OCI-LY7 (cell line): ENCODE measurements around the gene CDCA4. TPM values are rescaled to one million over a fixed set of nuclear protein-coding genes. Genes with fewer than 3 reads are reported as not detected.

Source experiments
- BruUV-seq: library from RNA; stranded (reverse); fragments of 400-500 nt; replicated peaks from 2 replicates; lab custom pipeline; 2021; lab: Mats Ljungman, UMichigan
- CTCF ChIA-PET: fragments of 300-600 bp; sonication (Branson Sonifier 250); formaldehyde crosslinking; loops from one replicate; lab custom pipeline; 2022; ENCODE audit warnings: antibody characterized with exemption; ENCODE audit not compliant: unreplicated experiment; lab: Charles Lee
- POLR2A ChIA-PET: fragments of 300-600 bp; sonication (Branson Sonifier 250); formaldehyde crosslinking; loops from one replicate; lab custom pipeline; 2022; ENCODE audit warnings: antibody characterized with exemption; lab: Charles Lee
- DNase-seq: peaks from one replicate; pipeline ENCODE4 v3.0.0-alpha.2; 2015; ENCODE audit warnings: low spot score
- H2AFZ ChIP-seq: fragments of 200-600 bp; sonication (generic), shearing (Covaris generic); 2 replicates; pipeline ENCODE4 v1.6.1; 2014; ENCODE audit warnings: mild to moderate bottlenecking, antibody characterized with exemption, low read length, moderate library complexity
- H3K27ac ChIP-seq: fragments of 200-600 bp; sonication (generic); 2 replicates; pipeline ENCODE4 v1.5.1; 2014; ENCODE audit warnings: mixed run types, low read depth, mild to moderate bottlenecking, moderate library complexity, low read length, inconsistent platforms; ENCODE audit not compliant: poor library complexity, severe bottlenecking
- H3K36me3 ChIP-seq: fragments of 200-600 bp; sonication (generic); 2 replicates; pipeline ENCODE4 v1.6.1; 2014; ENCODE audit warnings: mild to moderate bottlenecking, antibody characterized with exemption, low read length, moderate library complexity, mixed read lengths; ENCODE audit not compliant: insufficient read depth
- H3K4me1 ChIP-seq: fragments of 200-600 bp; sonication (generic); 2 replicates; pipeline ENCODE4 v1.5.1; 2014; ENCODE audit warnings: mild to moderate bottlenecking, low read length; ENCODE audit not compliant: insufficient read depth, poor library complexity, severe bottlenecking
- H3K4me2 ChIP-seq: fragments of 200-600 bp; sonication (generic); 2 replicates; pipeline ENCODE4 v1.6.1; 2014; ENCODE audit warnings: mild to moderate bottlenecking, low read length
- H3K4me3 ChIP-seq: fragments of 200-600 bp; sonication (generic); 2 replicates; pipeline ENCODE4 v1.5.1; 2014; ENCODE audit warnings: mild to moderate bottlenecking, low read depth, low read length; ENCODE audit not compliant: poor library complexity, severe bottlenecking
- H3K79me2 ChIP-seq: fragments of 200-600 bp; sonication (generic); 2 replicates; pipeline ENCODE4 v1.6.1; 2016; ENCODE audit warnings: low read depth, mild to moderate bottlenecking, low read length, moderate library complexity, mixed read lengths; ENCODE audit not compliant: insufficient read depth
- H3K9me2 ChIP-seq: fragments of 200-600 bp; sonication (generic); 2 replicates; pipeline ENCODE4 v1.6.1; 2016; ENCODE audit warnings: mild to moderate bottlenecking, low read length, mixed read lengths; ENCODE audit not compliant: insufficient read depth
- H3K9me3 ChIP-seq: fragments of 200-600 bp; sonication (generic); 2 replicates; pipeline ENCODE4 v1.6.1; 2014; ENCODE audit warnings: mild to moderate bottlenecking, mixed run types, low read length, mixed read lengths
- H4K20me1 ChIP-seq: fragments of 200-600 bp; sonication (generic); 2 replicates; pipeline ENCODE4 v1.6.1; 2014; ENCODE audit warnings: mild to moderate bottlenecking, antibody characterized with exemption, low read length, moderate library complexity, mixed read lengths; ENCODE audit not compliant: insufficient read depth
- CTCF ChIP-seq: fragments of 200-600 bp; sonication (generic); conservative IDR thresholded peaks from 2 replicates; pipeline ENCODE4 v1.5.1; 2014; ENCODE audit warnings: mild to moderate bottlenecking, antibody characterized with exemption, low read length, moderate library complexity, mixed read lengths
- EZH2phosphoT487 ChIP-seq: fragments of 200-600 bp; sonication (generic); IDR thresholded peaks from 2 replicates; pipeline ENCODE4 v1.6.1; 2018; ENCODE audit warnings: low read depth, borderline replicate concordance, mild to moderate bottlenecking, mixed run types, antibody characterized with exemption, low read length, moderate library complexity, mixed read lengths
- intact Hi-C: fragments of 100-400 bp; cut with micrococcal nuclease; formaldehyde crosslinking; loops from one replicate; pipeline ENCODE4 v1.10.0; 2022; ENCODE audit not compliant: unreplicated experiment
- total RNA-seq, 2 experiments: library from RNA; depleted of rRNA in 1 of 2; stranded (reverse); fragments of >200 nt in 1 of 2; shearing (Covaris generic) in 1 of 2; gene quantifications; 2 replicates each; pipeline ENCODE4 v1.2.3, GENCODE V29; 2014 to 2022

CDCA4 gene
- total RNA-seq, 2 experiments from 2014 or later, result 74.0 to 109 TPM

GRCh38 chr14:105023144-105023543, 2.3 kb upstream of the CDCA4 start:
- H3K4me3 ChIP-seq, result no peak overlapping the region
- POLR2A ChIA-PET, result no interaction called here
- TF ChIP-seq CTCF (no peak), EZH2phosphoT487 (no peak)

GRCh38 chr14:105022276-105022670, 1.4 kb upstream of the CDCA4 start:
- no peak for DNase-seq
- intact Hi-C loops, result loop anchor here (10.0 kb wide), 1 partner anchor 267 kb away; the partner anchor contains the start of gene SIVA1
- Histone ChIP-seq H3K9me3 (no peaks in the 10 kb centered on the region), H3K27ac (peak overlapping the region; percentile 79), H3K4me2 (peak overlapping the region; percentile 93), H3K4me3 (peak overlapping the region; percentile 85), H2AFZ (peak overlapping the region; percentile 90; the same call in 1 of the 2 replicates), H3K9me2 (no peaks in the 10 kb centered on the region), H3K79me2 (peaks cover 50% of the 10 kb centered on the region), H3K36me3 (peaks cover 34% of the 10 kb centered on the region), H4K20me1 (peaks cover 26% of the 10 kb centered on the region), H3K4me1 (peaks cover 48% of the 10 kb centered on the region)
- CTCF ChIA-PET, result no interaction called here
- TF ChIP-seq EZH2phosphoT487 (no peak), CTCF (no peak)
- POLR2A ChIA-PET, result no interaction called here
- BruUV-seq, result no TSS peak

More at GRCh38 chr14:105023144-105023543, 2.3 kb upstream of the CDCA4 start:
- CTCF ChIA-PET, result no interaction called here
- H2AFZ ChIP-seq, result no peak overlapping the region
- intact Hi-C loops, result loop anchor here (10.0 kb wide), 1 partner anchor 268 kb away; the partner anchor contains the start of gene SIVA1
- no peak overlapping the region for H3K4me2 ChIP-seq
- H3K9me3 ChIP-seq, result no peaks in the 10 kb centered on the region
- H3K27ac ChIP-seq, result no peak overlapping the region
- peaks cover 45% of the 10 kb centered on the region for H3K4me1 ChIP-seq
- no TSS peak for BruUV-seq
- DNase-seq, result no peak
- H3K9me2 ChIP-seq, result no peaks in the 10 kb centered on the region
- peaks cover 26% of the 10 kb centered on the region for H3K36me3 ChIP-seq
- peaks cover 42% of the 10 kb centered on the region for H3K79me2 ChIP-seq
- H4K20me1 ChIP-seq, result peaks cover 20% of the 10 kb centered on the region

GRCh38 chr14:105021656-105022275, 883 bp upstream of the CDCA4 start:
- Histone ChIP-seq H3K79me2 (peaks cover 55% of the 10 kb centered on the region), H3K27ac (peak overlapping the region; percentile 79), H3K4me1 (peaks cover 48% of the 10 kb centered on the region), H3K9me3 (no peaks in the 10 kb centered on the region), H3K36me3 (peaks cover 39% of the 10 kb centered on the region), H4K20me1 (peaks cover 28% of the 10 kb centered on the region), H2AFZ (peak overlapping the region; percentile 90), H3K9me2 (no peaks in the 10 kb centered on the region), H3K4me2 (peak overlapping the region; percentile 93), H3K4me3 (peak overlapping the region; percentile 85)
- TSS peak; percentile 93 for BruUV-seq
- CTCF ChIA-PET, result no interaction called here
- peak; percentile 64 for DNase-seq
- POLR2A ChIA-PET, result no interaction called here
- intact Hi-C loops, result loop anchor here (2.0 to 10.0 kb wide), 2 partner anchors 23 to 267 kb away; partner anchors contain the start of gene SIVA1
- TF ChIP-seq EZH2phosphoT487 (no peak), CTCF (peak; percentile 80)
